IMR-90 (cell line): ENCODE results near the gene LINC00237. TPM values are rescaled to one million over a fixed set of nuclear protein-coding genes. Genes with fewer than 3 reads are reported as not detected.

Experiments
- ATAC-seq: fragments of 200-7000 bp; cut with Tn5 transposase; 2 replicates; pipeline ENCODE4 v1.9.1; 2020; ENCODE audit warnings: low read depth, mild to moderate bottlenecking, moderate library complexity
- Bru-seq: library from RNA; stranded (reverse); fragments of 400-500 nt; gene quantifications from one replicate; lab custom pipeline; 2021; lab: Mats Ljungman, UMichigan
- BruChase-seq, 2 experiments: library from RNA; stranded (reverse); fragments of 400-500 nt; gene quantifications; one replicate each; lab custom pipeline; 2021; lab: Mats Ljungman, UMichigan
- BruUV-seq: library from RNA; stranded (reverse); fragments of 400-500 nt; replicated peaks from 2 replicates; lab custom pipeline; 2021; lab: Mats Ljungman, UMichigan
- CTCF ChIA-PET: fragments of 300-600 bp; formaldehyde crosslinking; extraction: SDS; loops from one replicate; lab custom pipeline; 2021; ENCODE audit warnings: antibody characterized with exemption; lab: Yijun Ruan, JAX
- POLR2A ChIA-PET: fragments of 300-600 bp; sonication (Branson Sonifier 250); formaldehyde crosslinking; loops from one replicate; lab custom pipeline; 2022; ENCODE audit warnings: antibody characterized with exemption; ENCODE audit not compliant: unreplicated experiment; lab: Charles Lee
- DNase-seq: peaks from one replicate; pipeline ENCODE4 v3.0.0; 2013
- H2AFZ ChIP-seq: replicated peaks from 2 replicates; pipeline ENCODE3; 2013; ENCODE audit warnings: low read length, mild to moderate bottlenecking; ENCODE audit not compliant: poor library complexity
- H2AK5ac ChIP-seq: 2 replicates; pipeline ENCODE4 v1.6.1; 2013; ENCODE audit warnings: low read depth, low read length, inconsistent platforms
- H2AK9ac ChIP-seq: replicated peaks from 2 replicates; pipeline ENCODE3; 2013; ENCODE audit warnings: mild to moderate bottlenecking, low read depth, low read length, moderate library complexity; ENCODE audit not compliant: poor library complexity
- H2BK120ac ChIP-seq: 2 replicates; pipeline ENCODE4 v1.6.1; 2013; ENCODE audit warnings: low read depth, low read length, inconsistent platforms
- H2BK15ac ChIP-seq: 3 replicates; pipeline ENCODE4 v1.6.1; 2013; ENCODE audit warnings: low read depth, low read length, inconsistent platforms
- H2BK20ac ChIP-seq: 2 replicates; pipeline ENCODE4 v1.6.1; 2013; ENCODE audit warnings: low read depth, mild to moderate bottlenecking, inconsistent platforms, low read length, moderate library complexity
- H2BK5ac ChIP-seq: 2 replicates; pipeline ENCODE4 v1.6.1; 2013; ENCODE audit warnings: mild to moderate bottlenecking, low read depth, low read length, inconsistent platforms; ENCODE audit not compliant: poor library complexity, severe bottlenecking
- H3K14ac ChIP-seq: replicated peaks from 2 replicates; pipeline ENCODE4 v1.6.1; 2013; ENCODE audit warnings: low read depth, low read length, inconsistent platforms
- H3K18ac ChIP-seq: 2 replicates; pipeline ENCODE4 v1.6.1; 2013; ENCODE audit warnings: low read depth, low read length, control low read depth
- H3K23ac ChIP-seq: 2 replicates; pipeline ENCODE4 v1.6.1; 2013; ENCODE audit warnings: low read depth, low read length, inconsistent platforms
- H3K27ac ChIP-seq: 2 replicates; pipeline ENCODE4 v1.5.1; 2013; ENCODE audit warnings: mild to moderate bottlenecking, control low read depth, low read length; ENCODE audit not compliant: insufficient read depth
- H3K27me3 ChIP-seq: 2 replicates; pipeline ENCODE4 v1.6.1; 2013; ENCODE audit warnings: low read length; ENCODE audit not compliant: control insufficient read depth, insufficient read depth
- H3K36me3 ChIP-seq: 2 replicates; pipeline ENCODE4 v1.6.1; 2013; ENCODE audit warnings: low read length, mixed read lengths; ENCODE audit not compliant: control insufficient read depth, insufficient read depth
- H3K4ac ChIP-seq: 2 replicates; pipeline ENCODE4 v1.6.1; 2013; ENCODE audit warnings: low read depth, low read length, inconsistent platforms
- H3K4me1 ChIP-seq: 2 replicates; pipeline ENCODE4 v1.6.1; 2013; ENCODE audit warnings: low read length, mixed read lengths; ENCODE audit not compliant: control insufficient read depth, insufficient read depth
- H3K4me2 ChIP-seq: 2 replicates; pipeline ENCODE4 v1.6.1; 2013; ENCODE audit warnings: low read depth, mild to moderate bottlenecking, control low read depth, low read length, moderate library complexity
- H3K4me3 ChIP-seq: 2 replicates; pipeline ENCODE4 v1.5.1; 2013; ENCODE audit warnings: low read depth, mild to moderate bottlenecking, control low read depth, low read length, moderate library complexity; ENCODE audit not compliant: insufficient read depth
- H3K56ac ChIP-seq: 2 replicates; pipeline ENCODE4 v1.6.1; 2013; ENCODE audit warnings: low read length, inconsistent platforms; ENCODE audit not compliant: insufficient read depth; ENCODE audit errors: extremely low read depth
- H3K79me1 ChIP-seq, 2 experiments: 2 replicates each; pipeline ENCODE4 v1.6.1; 2013; ENCODE audit warnings: low read length in 2 of 2, inconsistent platforms in 1 of 2, low read depth in 1 of 2
- H3K9ac ChIP-seq: 2 replicates; pipeline ENCODE4 v1.6.1; 2013; ENCODE audit warnings: low read depth, low read length, control low read depth
- H3K9me1 ChIP-seq: 2 replicates; pipeline ENCODE4 v1.6.1; 2013; ENCODE audit warnings: low read length, inconsistent platforms; ENCODE audit not compliant: insufficient read depth
- H3K9me3 ChIP-seq: 2 replicates; pipeline ENCODE4 v1.6.1; 2013; ENCODE audit warnings: low read length; ENCODE audit not compliant: control insufficient read depth, insufficient read depth
- H4K20me1 ChIP-seq: 2 replicates; pipeline ENCODE4 v1.6.1; 2013; ENCODE audit warnings: low read length, inconsistent platforms; ENCODE audit not compliant: insufficient read depth
- H4K5ac ChIP-seq: 2 replicates; pipeline ENCODE4 v1.6.1; 2013; ENCODE audit warnings: mild to moderate bottlenecking, low read depth, low read length, control low read depth
- H4K8ac ChIP-seq, 2 experiments: 2 replicates each; pipeline ENCODE4 v1.6.1; 2013; ENCODE audit warnings: low read depth in 2 of 2, low read length in 2 of 2, control low read depth in 1 of 2, inconsistent platforms in 1 of 2
- H4K91ac ChIP-seq: 2 replicates; pipeline ENCODE4 v1.6.1; 2013; ENCODE audit warnings: low read depth, low read length, inconsistent platforms; ENCODE audit not compliant: insufficient read depth
- BHLHE40 ChIP-seq: fragments of 150-350 bp; IDR thresholded peaks from 2 replicates; pipeline ENCODE4 v1.6.1; 2016; ENCODE audit warnings: mild to moderate bottlenecking, low read depth, low read length
- CEBPB ChIP-seq: IDR thresholded peaks from 2 replicates; pipeline ENCODE4 v1.6.1; 2012; ENCODE audit warnings: low read depth, low read length, improper control_type of control experiment
- CHD1 ChIP-seq: IDR thresholded peaks from 2 replicates; pipeline ENCODE4 v1.6.1; 2012; ENCODE audit warnings: low read depth, low read length, improper control_type of control experiment
- POLR2A ChIP-seq: IDR thresholded peaks from 2 replicates; pipeline ENCODE4 v1.6.1; 2012; ENCODE audit warnings: mild to moderate bottlenecking, low read depth, low read length
- RAD21 ChIP-seq: IDR thresholded peaks from 2 replicates; pipeline ENCODE4 v1.6.1; 2012; ENCODE audit warnings: low read length, improper control_type of control experiment
- SMC3 ChIP-seq: fragments of 150-350 bp; IDR thresholded peaks from 2 replicates; pipeline ENCODE4 v1.6.1; 2016; ENCODE audit warnings: low read depth, mild to moderate bottlenecking, antibody characterized with exemption, low read length, moderate library complexity
- WGBS, 2 experiments: methylation state at CpG; one replicate each; pipeline versions ENCODE4 v1.1.5 to v1.1.7; 2013; ENCODE audit warnings: missing lambda C conversion rate in 2 of 2; ENCODE audit not compliant: insufficient read length in 1 of 2; ENCODE audit errors: extremely low coverage in 2 of 2; 5-methylcytosine and 5-hydroxymethylcytosine counted together
- dilution Hi-C: fragments of 300-500 bp; cut with HindIII; formaldehyde crosslinking; loops from one replicate; pipeline ENCODE4 v1.14.3; 2018; ENCODE audit warnings: low sequenced_read_pairs; ENCODE audit not compliant: unreplicated experiment
- in situ Hi-C: fragments of 300-500 bp; cut with MboI; formaldehyde crosslinking; loops from 3 replicates; pipeline ENCODE4 v1.14.3; 2019; ENCODE audit warnings: low sequenced_read_pairs, inconsistent platforms, mixed read lengths
- intact Hi-C: fragments of 100-400 bp; cut with micrococcal nuclease; formaldehyde crosslinking; loops from 2 replicates; pipeline ENCODE4 v1.10.0; 2022
- long read RNA-seq: library from polyadenylated mRNA; unstranded; transcript quantifications from one replicate; pipeline ENCODE4 v2.0.0, GENCODE V29; 2021; ENCODE audit not compliant: unreplicated experiment
- polyA plus RNA-seq, 3 experiments: library from polyadenylated mRNA; depleted of rRNA; stranded (reverse); fragments of >200 nt; gene quantifications; 2 replicates each; pipeline ENCODE4 v1.2.3, GENCODE V29; 2012; ENCODE audit warnings: low replicate concordance in 1 of 3
- total RNA-seq: library from RNA; depleted of rRNA; stranded (reverse); fragments of >200 nt; gene quantifications from 2 replicates; pipeline ENCODE4 v1.2.3, GENCODE V29; 2012; rRNA removed
- TF ChIP-seq, protein P1 (sequence below): conservative IDR thresholded peaks from 2 replicates; pipeline ENCODE4 v1.5.1; 2012; ENCODE audit warnings: mild to moderate bottlenecking, low read depth, low read length, improper control_type of control experiment

The LINC00237 gene
- total RNA-seq (not detected in 2 replicates), polyA plus RNA-seq (2012; rRNA removed) (not detected in 2 replicates), Bru-seq, nascent RNA (not detected), BruChase-seq, experiment 1, labeled RNA remaining after a 6-hour chase (not detected), BruChase-seq, experiment 2, labeled RNA remaining after a 2-hour chase (not detected)
- not detected in 2 replicates for polyA plus RNA-seq (2012; cell fraction: cytosol; rRNA removed)
- not detected in 2 replicates for polyA plus RNA-seq (2012; cell fraction: nucleus; rRNA removed; ENCODE audit: low replicate concordance)
- long read RNA-seq, result 0 reads

DNA sequence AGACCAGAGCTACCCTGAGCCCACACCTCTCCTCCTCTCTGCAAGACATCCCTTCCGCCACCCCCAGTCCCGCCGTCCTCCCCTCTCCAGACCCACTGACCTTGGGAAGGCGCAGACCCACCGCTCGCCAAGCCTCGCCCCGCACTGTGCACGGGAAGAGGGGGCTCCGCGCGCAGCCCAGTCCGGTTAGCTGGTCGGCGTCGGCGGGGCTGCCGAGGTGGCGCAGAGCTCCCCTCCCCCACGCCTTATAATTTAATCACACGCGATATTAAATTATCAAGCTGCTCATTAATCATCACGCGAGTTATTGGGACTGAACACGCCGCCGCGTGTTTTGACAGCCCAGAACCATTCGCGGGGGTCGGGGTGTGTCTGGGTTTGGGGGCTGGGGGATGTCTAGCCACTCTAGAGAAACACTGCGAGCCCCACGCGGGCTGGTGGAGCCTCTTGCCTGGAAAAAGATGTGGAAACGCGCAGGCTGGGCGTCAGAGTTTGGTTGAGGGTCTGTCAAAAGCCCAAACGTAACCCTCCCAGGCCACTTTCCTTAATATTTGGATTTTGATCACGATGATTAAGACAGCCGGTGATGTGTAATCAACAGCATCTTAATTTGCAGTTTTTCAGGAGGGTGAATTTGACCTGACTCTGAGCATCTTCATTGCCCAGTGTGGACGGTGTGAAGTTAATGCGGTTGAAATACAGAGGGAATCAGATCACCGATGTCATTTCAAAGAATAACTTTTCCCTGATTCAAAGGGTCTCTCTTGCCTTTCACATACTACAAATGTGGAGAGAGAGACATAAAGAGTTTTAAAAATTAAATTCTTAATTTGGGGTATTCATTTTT lies at the start of gene LINC00237:
Gene LINC00237, minus strand, starts transcription at position 188 of the 847 bp plus-strand sequence.
- dilution Hi-C loops (no loop called here), in situ Hi-C loops (no loop called here), intact Hi-C loops (no loop called here)
- Histone ChIP-seq H3K79me1 (no peaks in the 10 kb centered on the region), H3K23ac (no peak within 1 kb of the TSS), H3K18ac (no peak within 1 kb of the TSS), H2BK5ac (no peak within 1 kb of the TSS), H3K9me3 (no peaks in the 10 kb centered on the region; the same call in 1 of the 2 replicates), H3K4me2 (no peak within 1 kb of the TSS), H3K56ac (no peak within 1 kb of the TSS), H2BK20ac (no peak within 1 kb of the TSS), H3K27me3 (peaks cover 72% of the 10 kb centered on the region), H2AFZ (peak within 1 kb of the TSS; percentile 19), H2BK15ac (no peak within 1 kb of the TSS), H3K9ac (no peak within 1 kb of the TSS), H4K91ac (no peak within 1 kb of the TSS), H4K5ac (no peak within 1 kb of the TSS), H3K27ac (no peak within 1 kb of the TSS), H4K8ac (no peak within 1 kb of the TSS), H3K36me3 (no peaks in the 10 kb centered on the region), H2BK120ac (no peak within 1 kb of the TSS), H4K20me1 (no peaks in the 10 kb centered on the region), H3K4me1 (no peaks in the 10 kb centered on the region; the same call in 1 of the 2 replicates), H3K14ac (no peak within 1 kb of the TSS), H3K9me1 (no peaks in the 10 kb centered on the region; the same call in 1 of the 2 replicates), H3K4me3 (no peak within 1 kb of the TSS), H3K4ac (no peak within 1 kb of the TSS), H2AK5ac (no peak within 1 kb of the TSS), H2AK9ac (no peak within 1 kb of the TSS)
- CTCF ChIA-PET, result no interaction called here
- POLR2A ChIA-PET, result no interaction called here
- TF ChIP-seq RAD21 (no peak), POLR2A (no peak), CEBPB (no peak), BHLHE40 (no peak), SMC3 (no peak), CHD1 (no peak)
- TF ChIP-seq, protein P1, sequence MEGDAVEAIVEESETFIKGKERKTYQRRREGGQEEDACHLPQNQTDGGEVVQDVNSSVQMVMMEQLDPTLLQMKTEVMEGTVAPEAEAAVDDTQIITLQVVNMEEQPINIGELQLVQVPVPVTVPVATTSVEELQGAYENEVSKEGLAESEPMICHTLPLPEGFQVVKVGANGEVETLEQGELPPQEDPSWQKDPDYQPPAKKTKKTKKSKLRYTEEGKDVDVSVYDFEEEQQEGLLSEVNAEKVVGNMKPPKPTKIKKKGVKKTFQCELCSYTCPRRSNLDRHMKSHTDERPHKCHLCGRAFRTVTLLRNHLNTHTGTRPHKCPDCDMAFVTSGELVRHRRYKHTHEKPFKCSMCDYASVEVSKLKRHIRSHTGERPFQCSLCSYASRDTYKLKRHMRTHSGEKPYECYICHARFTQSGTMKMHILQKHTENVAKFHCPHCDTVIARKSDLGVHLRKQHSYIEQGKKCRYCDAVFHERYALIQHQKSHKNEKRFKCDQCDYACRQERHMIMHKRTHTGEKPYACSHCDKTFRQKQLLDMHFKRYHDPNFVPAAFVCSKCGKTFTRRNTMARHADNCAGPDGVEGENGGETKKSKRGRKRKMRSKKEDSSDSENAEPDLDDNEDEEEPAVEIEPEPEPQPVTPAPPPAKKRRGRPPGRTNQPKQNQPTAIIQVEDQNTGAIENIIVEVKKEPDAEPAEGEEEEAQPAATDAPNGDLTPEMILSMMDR, result no peak
- ATAC-seq (no peak), DNase-seq (no peak)
- no TSS peak for BruUV-seq
- 5% methylated on average over 11 of the region's 43 CpGs; no CpG with 5 or more reads in 1 of the 2 experiments for WGBS, 2 experiments
